ENCODE data around the gene SCUBE1. TPM values are rescaled to one million over a fixed set of nuclear protein-coding genes. Genes with fewer than 3 reads are reported as not detected.

SCUBE1 gene
- polyA plus RNA-seq, 1 of the 3 experiments (the other 2 are of a cell fraction): 0.56 TPM

DNA sequence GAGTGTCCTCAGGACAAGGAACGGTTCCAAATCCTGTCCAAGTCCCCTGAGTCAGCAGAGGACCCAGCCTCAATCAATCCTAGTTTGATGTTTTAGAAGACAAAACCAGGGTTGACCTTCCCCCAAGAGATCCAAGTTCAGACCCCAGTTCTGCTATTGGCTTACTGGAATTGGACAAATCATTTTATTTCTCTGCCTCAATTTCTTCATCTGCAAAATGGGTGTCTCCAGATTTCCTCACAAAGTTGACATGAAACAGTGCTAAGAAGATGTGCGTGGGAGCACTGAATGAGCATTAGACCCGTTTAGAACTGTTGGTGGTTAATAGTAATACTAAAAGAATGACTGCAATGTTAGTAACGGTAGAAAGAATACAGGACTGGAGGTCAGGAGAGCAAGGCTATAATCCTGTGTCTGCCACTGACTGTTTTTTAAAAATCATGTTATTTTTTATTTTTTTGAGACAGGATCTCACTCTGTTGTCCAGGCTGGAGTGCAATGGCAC is 32.8 kb upstream of the SCUBE1 start:
- H3K9me3 ChIP-seq: no peaks in the 10 kb centered on the region
- no peaks in the 10 kb centered on the region for H3K79me2 ChIP-seq (ENCODE audit: insufficient read depth)
- no peaks in the 10 kb centered on the region for H3K4me1 ChIP-seq (ENCODE audit: control insufficient read depth in 1 of 2, insufficient read depth in 2 of 2, low read depth in 1 of 2, low read length in 1 of 2)
- no peak overlapping the region for H3K4me2 ChIP-seq
- TF ChIP-seq, protein P1, sequence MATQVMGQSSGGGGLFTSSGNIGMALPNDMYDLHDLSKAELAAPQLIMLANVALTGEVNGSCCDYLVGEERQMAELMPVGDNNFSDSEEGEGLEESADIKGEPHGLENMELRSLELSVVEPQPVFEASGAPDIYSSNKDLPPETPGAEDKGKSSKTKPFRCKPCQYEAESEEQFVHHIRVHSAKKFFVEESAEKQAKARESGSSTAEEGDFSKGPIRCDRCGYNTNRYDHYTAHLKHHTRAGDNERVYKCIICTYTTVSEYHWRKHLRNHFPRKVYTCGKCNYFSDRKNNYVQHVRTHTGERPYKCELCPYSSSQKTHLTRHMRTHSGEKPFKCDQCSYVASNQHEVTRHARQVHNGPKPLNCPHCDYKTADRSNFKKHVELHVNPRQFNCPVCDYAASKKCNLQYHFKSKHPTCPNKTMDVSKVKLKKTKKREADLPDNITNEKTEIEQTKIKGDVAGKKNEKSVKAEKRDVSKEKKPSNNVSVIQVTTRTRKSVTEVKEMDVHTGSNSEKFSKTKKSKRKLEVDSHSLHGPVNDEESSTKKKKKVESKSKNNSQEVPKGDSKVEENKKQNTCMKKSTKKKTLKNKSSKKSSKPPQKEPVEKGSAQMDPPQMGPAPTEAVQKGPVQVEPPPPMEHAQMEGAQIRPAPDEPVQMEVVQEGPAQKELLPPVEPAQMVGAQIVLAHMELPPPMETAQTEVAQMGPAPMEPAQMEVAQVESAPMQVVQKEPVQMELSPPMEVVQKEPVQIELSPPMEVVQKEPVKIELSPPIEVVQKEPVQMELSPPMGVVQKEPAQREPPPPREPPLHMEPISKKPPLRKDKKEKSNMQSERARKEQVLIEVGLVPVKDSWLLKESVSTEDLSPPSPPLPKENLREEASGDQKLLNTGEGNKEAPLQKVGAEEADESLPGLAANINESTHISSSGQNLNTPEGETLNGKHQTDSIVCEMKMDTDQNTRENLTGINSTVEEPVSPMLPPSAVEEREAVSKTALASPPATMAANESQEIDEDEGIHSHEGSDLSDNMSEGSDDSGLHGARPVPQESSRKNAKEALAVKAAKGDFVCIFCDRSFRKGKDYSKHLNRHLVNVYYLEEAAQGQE (IDR thresholded peaks at IDR 0.05; ENCODE audit: low read depth, low read length): no peak
- TF ChIP-seq RAD21 (IDR thresholded peaks at IDR 0.05; ENCODE audit: low read length): no peak
- TF ChIP-seq, protein P2, sequence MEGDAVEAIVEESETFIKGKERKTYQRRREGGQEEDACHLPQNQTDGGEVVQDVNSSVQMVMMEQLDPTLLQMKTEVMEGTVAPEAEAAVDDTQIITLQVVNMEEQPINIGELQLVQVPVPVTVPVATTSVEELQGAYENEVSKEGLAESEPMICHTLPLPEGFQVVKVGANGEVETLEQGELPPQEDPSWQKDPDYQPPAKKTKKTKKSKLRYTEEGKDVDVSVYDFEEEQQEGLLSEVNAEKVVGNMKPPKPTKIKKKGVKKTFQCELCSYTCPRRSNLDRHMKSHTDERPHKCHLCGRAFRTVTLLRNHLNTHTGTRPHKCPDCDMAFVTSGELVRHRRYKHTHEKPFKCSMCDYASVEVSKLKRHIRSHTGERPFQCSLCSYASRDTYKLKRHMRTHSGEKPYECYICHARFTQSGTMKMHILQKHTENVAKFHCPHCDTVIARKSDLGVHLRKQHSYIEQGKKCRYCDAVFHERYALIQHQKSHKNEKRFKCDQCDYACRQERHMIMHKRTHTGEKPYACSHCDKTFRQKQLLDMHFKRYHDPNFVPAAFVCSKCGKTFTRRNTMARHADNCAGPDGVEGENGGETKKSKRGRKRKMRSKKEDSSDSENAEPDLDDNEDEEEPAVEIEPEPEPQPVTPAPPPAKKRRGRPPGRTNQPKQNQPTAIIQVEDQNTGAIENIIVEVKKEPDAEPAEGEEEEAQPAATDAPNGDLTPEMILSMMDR (IDR thresholded peaks at IDR 0.05): no peak
- TF ChIP-seq FOSL2 (IDR thresholded peaks at IDR 0.05; ENCODE audit: borderline replicate concordance, low read depth): no peak
- TF ChIP-seq, protein P3, sequence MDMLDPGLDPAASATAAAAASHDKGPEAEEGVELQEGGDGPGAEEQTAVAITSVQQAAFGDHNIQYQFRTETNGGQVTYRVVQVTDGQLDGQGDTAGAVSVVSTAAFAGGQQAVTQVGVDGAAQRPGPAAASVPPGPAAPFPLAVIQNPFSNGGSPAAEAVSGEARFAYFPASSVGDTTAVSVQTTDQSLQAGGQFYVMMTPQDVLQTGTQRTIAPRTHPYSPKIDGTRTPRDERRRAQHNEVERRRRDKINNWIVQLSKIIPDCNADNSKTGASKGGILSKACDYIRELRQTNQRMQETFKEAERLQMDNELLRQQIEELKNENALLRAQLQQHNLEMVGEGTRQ (IDR thresholded peaks at IDR 0.05; ENCODE audit: borderline replicate concordance, low read depth, low read length): no peak
- TF ChIP-seq EP300 (IDR thresholded peaks at IDR 0.05; ENCODE audit: borderline replicate concordance in 1 of 2, low read depth in 1 of 2, low read length in 1 of 2): no peak
- TF ChIP-seq TEAD4 (IDR thresholded peaks at IDR 0.05; ENCODE audit: borderline replicate concordance, insufficient read depth): no peak
- TF ChIP-seq, protein P4, sequence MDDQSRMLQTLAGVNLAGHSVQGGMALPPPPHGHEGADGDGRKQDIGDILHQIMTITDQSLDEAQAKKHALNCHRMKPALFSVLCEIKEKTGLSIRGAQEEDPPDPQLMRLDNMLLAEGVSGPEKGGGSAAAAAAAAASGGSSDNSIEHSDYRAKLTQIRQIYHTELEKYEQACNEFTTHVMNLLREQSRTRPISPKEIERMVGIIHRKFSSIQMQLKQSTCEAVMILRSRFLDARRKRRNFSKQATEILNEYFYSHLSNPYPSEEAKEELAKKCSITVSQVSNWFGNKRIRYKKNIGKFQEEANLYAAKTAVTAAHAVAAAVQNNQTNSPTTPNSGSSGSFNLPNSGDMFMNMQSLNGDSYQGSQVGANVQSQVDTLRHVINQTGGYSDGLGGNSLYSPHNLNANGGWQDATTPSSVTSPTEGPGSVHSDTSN (IDR thresholded peaks at IDR 0.05): no peak
- no peak for TF ChIP-seq JUND (IDR thresholded peaks at IDR 0.05)
- TF ChIP-seq FOXM1 (IDR thresholded peaks at IDR 0.05; ENCODE audit: low read depth): no peak
- no peak for TF ChIP-seq TCF12 (IDR thresholded peaks at IDR 0.05)
- no peaks in the 10 kb centered on the region for H4K20me1 ChIP-seq (ENCODE audit: insufficient read depth)
- H3F3A ChIP-seq (replicated peaks; ENCODE audit: insufficient read depth): no peaks in the 10 kb centered on the region
- no peak overlapping the region for H3K4me3 ChIP-seq (ENCODE audit: low read depth in 2 of 2, low read length in 1 of 2)
- CTCF ChIA-PET: no interaction called here
- POLR2A ChIA-PET: no interaction called here
- no peaks in the 10 kb centered on the region for H3K9me2 ChIP-seq
- no peak for DNase-seq
- no peaks in the 10 kb centered on the region for H3K36me3 ChIP-seq (replicated peaks in 1 of 2; ENCODE audit: control insufficient read depth in 1 of 2, insufficient read depth in 2 of 2, low read length in 1 of 2)
- H3K9ac ChIP-seq: no peak overlapping the region
- 31% methylated on average over 4 of the region's 4 CpGs for WGBS (ENCODE audit: low lambda C conversion rate)
- no peak overlapping the region for H3K27ac ChIP-seq (ENCODE audit: low read depth in 2 of 2, low read length in 1 of 2)
- H3K27me3 ChIP-seq (ENCODE audit: insufficient read depth): no peaks in the 10 kb centered on the region
- H2AFZ ChIP-seq (ENCODE audit: low read depth): no peak overlapping the region

All from SK-N-SH (cell line).